ENCODE measurements around the gene RBM20.

Gene RBM20

DNA sequence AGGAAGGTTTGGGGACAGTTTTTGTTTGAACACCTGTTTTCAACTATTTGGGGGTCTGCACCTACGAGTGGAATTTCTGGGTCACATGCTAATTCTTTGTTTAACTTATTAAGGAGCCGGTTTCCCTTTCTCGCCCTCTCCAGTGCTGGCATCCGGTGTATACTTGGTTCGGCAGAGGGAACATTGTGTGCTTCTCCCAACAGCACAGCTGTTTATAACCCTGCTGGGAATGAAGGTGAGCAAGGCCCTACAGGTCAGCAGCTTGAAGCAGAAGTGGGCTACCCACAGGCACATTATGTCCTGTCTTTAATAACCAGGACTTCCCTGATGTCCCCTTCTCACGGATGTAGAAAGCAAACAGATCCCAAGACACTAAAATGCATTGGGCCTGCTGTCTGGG, 140.1 kb downstream of the RBM20 start:
- H3K9me3 ChIP-seq (ENCODE audit: low read length), result no peaks in the 10 kb centered on the region

DNA sequence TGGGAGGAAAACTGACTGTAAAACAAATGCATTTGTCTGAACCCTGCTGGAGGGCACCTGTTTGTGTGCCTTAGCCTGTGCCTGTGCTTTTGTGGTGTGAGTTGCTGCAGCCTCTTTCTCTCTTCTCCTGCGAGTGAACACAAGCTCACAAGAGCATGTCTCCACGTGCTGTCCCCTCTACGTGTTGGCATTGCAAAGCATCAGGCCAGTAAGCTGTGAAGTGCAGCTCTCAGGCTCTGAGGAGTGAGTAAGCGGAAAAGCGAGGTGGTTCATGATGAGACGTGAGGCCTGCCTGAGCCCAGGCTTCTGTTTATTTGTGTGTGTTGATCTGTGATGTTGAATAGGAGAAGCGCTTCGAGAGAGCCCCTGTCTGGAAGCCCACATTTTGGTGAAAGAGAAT, 142.0 kb downstream of the RBM20 start:
- H3K9me3 ChIP-seq (ENCODE audit: low read length), result no peaks in the 10 kb centered on the region
- H2AFZ ChIP-seq (ENCODE audit: low read depth, low read length), result no peak overlapping the region
- no peak overlapping the region for H3K4me3 ChIP-seq (ENCODE audit: low read length)
- H3K27me3 ChIP-seq (ENCODE audit: insufficient read depth, low read length), result no peaks in the 10 kb centered on the region
- H3K36me3 ChIP-seq (ENCODE audit: insufficient read depth, low read length), result no peaks in the 10 kb centered on the region
- H3K4me1 ChIP-seq (ENCODE audit: insufficient read depth, low read length), result peaks cover 25% of the 10 kb centered on the region

More for the DNA sequence above, 140.1 kb downstream of the RBM20 start:
- Histone ChIP-seq H2AFZ (ENCODE audit: low read depth, low read length) (no peak overlapping the region), H3K36me3 (ENCODE audit: insufficient read depth, low read length) (no peaks in the 10 kb centered on the region), H3K4me1 (ENCODE audit: insufficient read depth, low read length) (peaks cover 29% of the 10 kb centered on the region), H3K4me3 (ENCODE audit: low read length) (no peak overlapping the region), H3K27me3 (ENCODE audit: insufficient read depth, low read length) (no peaks in the 10 kb centered on the region)

DNA sequence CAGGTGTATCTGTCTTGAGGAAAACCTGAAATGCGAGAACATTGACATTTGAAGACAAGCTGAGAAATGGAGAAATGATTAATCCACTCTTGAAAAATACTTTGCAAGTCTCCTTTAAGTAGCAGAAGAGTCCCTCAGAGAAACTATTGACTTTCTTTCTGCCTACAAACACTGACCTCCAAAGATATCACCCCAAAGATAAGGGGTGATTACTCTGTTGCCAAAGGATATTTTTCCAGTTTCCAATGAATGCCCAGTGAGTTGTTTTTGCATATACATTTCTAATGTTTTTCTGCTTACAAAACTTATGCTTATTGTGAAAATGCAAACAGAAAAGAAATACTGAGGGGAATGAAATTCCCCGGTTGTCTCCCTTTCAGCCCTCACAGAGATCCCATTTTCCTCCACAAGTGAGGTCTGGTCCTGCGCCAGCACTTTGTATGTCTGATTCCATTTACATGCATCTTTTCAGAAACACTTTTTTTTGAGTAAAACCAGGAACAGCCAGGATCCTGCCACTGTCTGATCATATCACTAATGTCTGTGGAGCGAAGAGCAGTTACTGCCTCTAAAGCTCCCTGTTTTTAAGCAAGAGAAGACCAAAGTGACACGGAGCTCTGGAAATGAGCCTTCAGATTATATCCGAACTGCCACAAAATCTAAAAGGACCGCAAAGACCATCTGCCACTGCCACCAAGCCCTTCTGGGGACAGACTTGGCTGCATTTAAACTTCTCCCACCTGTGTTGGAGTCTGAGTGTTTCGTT, 144.7 kb downstream of the RBM20 start:
- Histone ChIP-seq H3K9me3 (ENCODE audit: low read length) (no peaks in the 10 kb centered on the region), H3K27me3 (ENCODE audit: insufficient read depth, low read length) (no peaks in the 10 kb centered on the region), H3K36me3 (ENCODE audit: insufficient read depth, low read length) (no peaks in the 10 kb centered on the region), H3K4me1 (ENCODE audit: insufficient read depth, low read length) (peaks cover 47% of the 10 kb centered on the region), H2AFZ (ENCODE audit: low read depth, low read length) (no peak overlapping the region), H3K4me3 (ENCODE audit: low read length) (no peak overlapping the region)

- Histone ChIP-seq H3K27me3 (ENCODE audit: insufficient read depth, low read length) (no peaks in the 10 kb centered on the region), H3K4me3 (ENCODE audit: low read length) (no peak overlapping the region), H3K36me3 (ENCODE audit: insufficient read depth, low read length) (no peaks in the 10 kb centered on the region), H3K9me3 (ENCODE audit: low read length) (no peaks in the 10 kb centered on the region), H3K4me1 (ENCODE audit: insufficient read depth, low read length) (peaks cover 47% of the 10 kb centered on the region), H2AFZ (ENCODE audit: low read depth, low read length) (no peak overlapping the region)
Observed at GRCh38 chr10:110789604-110790433, 145.7 kb downstream of the RBM20 start.

GRCh38 chr10:110790913-110791506, 146.9 kb downstream of the RBM20 start:
- Histone ChIP-seq H3K27me3 (ENCODE audit: insufficient read depth, low read length) (no peaks in the 10 kb centered on the region), H3K36me3 (ENCODE audit: insufficient read depth, low read length) (no peaks in the 10 kb centered on the region), H2AFZ (ENCODE audit: low read depth, low read length) (no peak overlapping the region), H3K4me1 (ENCODE audit: insufficient read depth, low read length) (peaks cover 54% of the 10 kb centered on the region), H3K9me3 (ENCODE audit: low read length) (no peaks in the 10 kb centered on the region), H3K4me3 (ENCODE audit: low read length) (no peak overlapping the region)

DNA sequence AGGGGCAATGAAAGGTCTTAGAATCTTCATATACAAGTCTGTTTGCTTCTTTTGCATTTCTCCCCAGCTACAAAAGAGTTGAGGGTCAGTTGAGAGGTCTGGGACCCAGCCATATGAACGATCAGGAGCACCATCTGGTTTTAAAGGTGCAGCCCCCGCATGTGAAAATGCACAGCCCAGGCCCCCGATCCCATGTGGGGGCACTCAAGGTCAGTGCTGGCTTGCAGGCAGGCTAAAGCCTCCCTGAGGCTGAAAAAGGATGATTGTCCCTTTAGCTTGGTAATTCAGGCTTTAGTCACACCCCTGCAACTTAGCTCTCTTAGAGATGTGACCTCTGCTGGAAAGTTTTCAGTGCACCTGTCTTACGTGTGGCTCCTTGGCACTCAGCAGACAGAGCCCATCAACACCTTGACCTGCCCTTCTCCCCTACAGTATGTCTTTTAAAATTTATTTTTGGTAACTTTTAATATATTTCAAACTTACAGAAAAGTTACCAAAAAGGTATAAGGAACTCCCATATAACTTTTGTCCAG, 147.5 kb downstream of the RBM20 start:
- Histone ChIP-seq H3K27me3 (ENCODE audit: insufficient read depth, low read length) (no peaks in the 10 kb centered on the region), H3K4me1 (ENCODE audit: insufficient read depth, low read length) (peaks cover 48% of the 10 kb centered on the region), H2AFZ (ENCODE audit: low read depth, low read length) (no peak overlapping the region), H3K4me3 (ENCODE audit: low read length) (no peak overlapping the region), H3K36me3 (ENCODE audit: insufficient read depth, low read length) (no peaks in the 10 kb centered on the region), H3K9me3 (ENCODE audit: low read length) (no peaks in the 10 kb centered on the region)

DNA sequence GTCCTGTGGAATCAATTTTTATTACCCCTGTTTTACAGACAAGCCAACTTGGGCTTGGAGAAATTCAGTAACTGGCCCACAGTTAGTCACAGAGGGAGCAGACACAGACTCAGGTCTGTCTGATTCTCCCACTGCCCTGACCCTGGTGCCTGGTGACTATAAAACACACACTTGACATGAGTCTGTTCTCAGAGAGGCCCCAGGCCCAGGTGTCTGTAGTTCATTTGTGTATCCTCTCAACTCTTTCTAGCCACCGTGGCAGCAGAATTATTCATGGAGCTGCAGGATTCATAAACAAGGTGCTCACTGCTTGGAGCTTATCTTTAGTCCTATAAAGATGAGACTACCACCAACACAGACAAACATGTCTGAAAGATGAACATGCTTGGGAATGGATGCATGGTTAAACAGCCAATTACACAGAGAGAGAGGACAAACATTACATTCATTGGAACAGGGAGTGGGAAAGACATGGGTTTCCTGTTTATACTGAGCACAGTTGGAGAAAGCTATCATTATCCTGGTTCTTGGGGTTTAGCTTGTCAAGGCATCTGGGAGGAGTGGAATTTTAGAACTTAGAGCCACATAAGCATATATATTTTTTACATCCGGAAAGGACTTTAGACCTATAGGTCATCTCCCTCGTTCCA, 148.5 kb downstream of the RBM20 start:
- H3K36me3 ChIP-seq (ENCODE audit: insufficient read depth, low read length), result no peaks in the 10 kb centered on the region
- H3K27me3 ChIP-seq (ENCODE audit: insufficient read depth, low read length), result no peaks in the 10 kb centered on the region
- no peaks in the 10 kb centered on the region for H3K9me3 ChIP-seq (ENCODE audit: low read length)
- H3K4me3 ChIP-seq (ENCODE audit: low read length), result no peak overlapping the region
- H2AFZ ChIP-seq (ENCODE audit: low read depth, low read length), result no peak overlapping the region
- H3K4me1 ChIP-seq (ENCODE audit: insufficient read depth, low read length), result peaks cover 46% of the 10 kb centered on the region

DNA sequence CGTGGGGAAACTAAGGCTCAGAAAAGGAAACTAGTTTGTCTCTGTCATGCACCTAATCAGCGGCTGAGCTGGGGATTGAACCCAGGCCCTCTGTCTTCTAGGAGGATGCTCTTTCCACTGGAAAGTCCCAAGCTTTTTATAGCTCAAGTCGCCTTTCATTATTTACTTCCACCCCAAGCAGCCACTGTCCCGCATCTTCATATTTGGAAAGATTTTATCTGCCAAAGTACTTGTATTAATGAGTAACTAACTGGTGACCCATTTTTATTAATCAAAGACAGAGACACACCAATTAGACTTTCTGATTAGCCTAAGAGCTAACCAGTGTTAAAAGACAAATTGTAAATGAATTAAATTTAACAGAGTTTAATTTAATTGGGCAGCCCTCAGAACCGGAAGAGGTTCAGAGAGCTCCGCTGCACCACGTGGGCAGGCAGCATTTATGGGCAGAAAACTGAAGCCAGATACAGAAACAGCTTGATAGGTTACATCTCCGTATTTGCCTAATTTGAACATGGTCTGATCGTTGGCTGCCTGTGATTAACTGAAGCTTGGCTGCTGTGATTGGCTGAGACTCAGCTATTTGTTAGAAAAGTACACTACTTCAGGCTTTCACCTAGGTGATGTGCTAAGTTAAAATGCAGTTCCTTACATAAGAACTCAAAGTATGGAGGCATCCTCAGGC, 149.1 kb downstream of the RBM20 start:
- H3K9me3 ChIP-seq (ENCODE audit: low read length), result no peaks in the 10 kb centered on the region
- H2AFZ ChIP-seq (ENCODE audit: low read depth, low read length), result no peak overlapping the region
- no peaks in the 10 kb centered on the region for H3K36me3 ChIP-seq (ENCODE audit: insufficient read depth, low read length)
- peaks cover 46% of the 10 kb centered on the region for H3K4me1 ChIP-seq (ENCODE audit: insufficient read depth, low read length)
- H3K4me3 ChIP-seq (ENCODE audit: low read length), result no peak overlapping the region
- no peaks in the 10 kb centered on the region for H3K27me3 ChIP-seq (ENCODE audit: insufficient read depth, low read length)

DNA sequence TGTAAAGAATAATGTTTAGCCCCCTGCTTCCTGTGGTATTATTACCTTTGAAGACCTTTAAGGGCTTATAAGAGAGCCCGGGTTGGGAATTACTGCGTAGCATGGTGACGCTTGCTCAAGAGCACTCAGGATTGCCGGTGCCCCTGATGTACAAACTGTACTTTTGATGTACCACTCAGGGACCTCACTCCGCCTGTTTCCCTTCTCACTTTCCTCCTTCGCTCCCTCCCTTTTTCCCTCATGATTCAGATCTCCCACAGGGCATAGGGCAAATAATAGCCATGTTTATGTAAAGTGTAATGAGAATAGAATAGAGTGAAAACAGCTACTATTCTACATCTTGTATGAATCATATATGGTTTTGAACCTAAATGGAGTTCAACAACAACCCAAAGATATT, 149.8 kb downstream of the RBM20 start:
- Histone ChIP-seq H3K27me3 (ENCODE audit: insufficient read depth, low read length) (no peaks in the 10 kb centered on the region), H3K36me3 (ENCODE audit: insufficient read depth, low read length) (no peaks in the 10 kb centered on the region), H2AFZ (ENCODE audit: low read depth, low read length) (no peak overlapping the region), H3K9me3 (ENCODE audit: low read length) (no peaks in the 10 kb centered on the region), H3K4me3 (ENCODE audit: low read length) (no peak overlapping the region), H3K4me1 (ENCODE audit: insufficient read depth, low read length) (peaks cover 46% of the 10 kb centered on the region)

- H3K36me3 ChIP-seq (ENCODE audit: insufficient read depth, low read length), result no peaks in the 10 kb centered on the region
- peak overlapping the region; percentile 0 for H3K4me3 ChIP-seq (ENCODE audit: low read length)
- H2AFZ ChIP-seq (ENCODE audit: low read depth, low read length), result no peak overlapping the region
- H3K27me3 ChIP-seq (ENCODE audit: insufficient read depth, low read length), result no peaks in the 10 kb centered on the region
- H3K4me1 ChIP-seq (ENCODE audit: insufficient read depth, low read length), result peaks cover 46% of the 10 kb centered on the region
- no peaks in the 10 kb centered on the region for H3K9me3 ChIP-seq (ENCODE audit: low read length)
Observed at GRCh38 chr10:110794808-110795207, 150.7 kb downstream of the RBM20 start.

GRCh38 chr10:110797416-110797815, 153.3 kb downstream of the RBM20 start:
- peaks cover 31% of the 10 kb centered on the region for H3K4me1 ChIP-seq (ENCODE audit: insufficient read depth, low read length)

GRCh38 chr10:110798340-110798739, 154.2 kb downstream of the RBM20 start:
- Histone ChIP-seq H2AFZ (ENCODE audit: low read depth, low read length) (no peak overlapping the region), H3K9me3 (ENCODE audit: low read length) (no peaks in the 10 kb centered on the region), H3K36me3 (ENCODE audit: insufficient read depth, low read length) (no peaks in the 10 kb centered on the region), H3K27me3 (ENCODE audit: insufficient read depth, low read length) (no peaks in the 10 kb centered on the region), H3K4me1 (ENCODE audit: insufficient read depth, low read length) (peaks cover 27% of the 10 kb centered on the region), H3K4me3 (ENCODE audit: low read length) (no peak overlapping the region)

More at GRCh38 chr10:110797416-110797815, 153.3 kb downstream of the RBM20 start:
- Histone ChIP-seq H2AFZ (ENCODE audit: low read depth, low read length) (no peak overlapping the region), H3K36me3 (ENCODE audit: insufficient read depth, low read length) (no peaks in the 10 kb centered on the region), H3K4me3 (ENCODE audit: low read length) (no peak overlapping the region), H3K27me3 (ENCODE audit: insufficient read depth, low read length) (no peaks in the 10 kb centered on the region), H3K9me3 (ENCODE audit: low read length) (no peaks in the 10 kb centered on the region)

All from neuron (in vitro differentiated cells).